Measurements from ENCODE around the gene CYS1. TPM values are rescaled to one million over a fixed set of nuclear protein-coding genes. Genes with fewer than 3 reads are reported as not detected.
A peak's percentile ranks its signal among the peaks of the same experiment; 100 is the strongest.

CYS1 gene
- total and polyA plus RNA-seq, 9 donors = 6.5 to 16.8 (median 11.5) TPM

DNA sequence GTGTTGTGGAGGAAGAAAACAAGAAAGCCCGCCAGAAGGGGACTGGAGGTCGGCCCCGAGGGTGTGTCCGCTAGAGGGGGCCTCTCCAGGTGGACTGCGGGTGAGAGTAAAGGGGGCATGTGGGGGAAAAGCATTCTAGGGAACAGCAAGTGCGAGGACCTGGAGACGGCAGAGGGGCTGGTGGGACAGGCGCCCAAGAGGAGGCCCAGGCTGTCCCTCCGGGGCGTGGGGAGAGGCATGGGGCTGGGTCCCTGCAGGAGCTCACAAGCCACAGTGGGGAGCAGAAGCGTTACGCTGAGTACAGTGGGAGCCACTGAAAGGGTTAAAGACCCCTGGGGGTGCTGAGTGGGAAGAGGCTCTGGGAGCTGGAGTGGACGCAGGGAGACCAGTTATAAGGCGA is 38.5 kb downstream of the CYS1 start:
- WGBS (ENCODE audit: insufficient coverage) = 81% methylated on average over 11 of the region's 14 CpGs
- Histone ChIP-seq H3K4me3 (ENCODE audit: low read length) (no peak overlapping the region), H3K27ac (ENCODE audit: low read length) (no peak overlapping the region)

DNA sequence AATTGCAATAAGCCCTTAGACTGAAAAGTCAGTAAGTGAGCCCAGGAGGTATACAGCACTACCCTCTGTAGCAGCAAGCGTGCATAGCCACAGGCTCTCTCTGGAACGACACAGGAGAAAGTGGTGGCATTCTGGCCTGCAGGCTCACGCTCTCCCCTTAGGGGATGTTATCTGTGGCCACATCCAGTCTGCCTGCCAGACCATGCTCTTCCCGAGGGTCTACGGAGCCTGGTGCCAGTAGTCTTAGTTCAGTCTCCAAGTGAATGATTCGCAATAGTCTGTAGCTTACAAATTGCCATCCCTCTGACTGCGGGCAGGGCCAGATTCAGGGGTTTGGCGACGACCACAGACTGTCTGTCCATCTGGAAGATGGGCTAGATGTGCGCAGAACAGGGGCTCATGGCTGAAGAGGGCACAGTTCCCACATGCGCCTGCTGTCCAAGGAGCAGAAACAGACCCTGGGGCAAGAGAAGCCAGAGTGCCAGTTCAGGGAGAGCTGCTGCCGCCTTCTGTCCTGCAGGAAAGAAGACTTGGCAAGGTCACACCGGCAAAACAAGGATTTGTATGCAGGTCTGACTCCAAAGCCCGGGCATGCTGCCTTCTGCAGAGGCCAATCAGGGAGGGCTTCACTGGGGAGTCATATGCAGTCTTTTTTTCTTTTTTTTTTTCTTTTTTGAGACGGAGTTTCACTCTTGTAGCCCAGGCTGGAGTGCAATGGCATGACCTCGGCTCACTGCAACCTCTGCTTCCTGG is 40.4 kb downstream of the CYS1 start:
- Histone ChIP-seq H3K4me1 (ENCODE audit: control insufficient read depth, insufficient read depth, low read length) (peaks cover 44% of the 10 kb centered on the region), H3K4me3 (ENCODE audit: low read length) (no peak overlapping the region), H3K27ac (ENCODE audit: low read length) (no peak overlapping the region), H3K9me3 (replicated peaks; ENCODE audit: control insufficient read depth, low read depth, low read length) (no peaks in the 10 kb centered on the region), H3K36me3 (ENCODE audit: control insufficient read depth, insufficient read depth, low read length) (no peaks in the 10 kb centered on the region), H3K27me3 (ENCODE audit: control insufficient read depth, insufficient read depth, low read length) (no peaks in the 10 kb centered on the region)
- DNase-seq = no peak
- 79% methylated on average over 15 of the region's 16 CpGs for WGBS (ENCODE audit: insufficient coverage)

More for the DNA sequence above, 38.5 kb downstream of the CYS1 start:
- peaks cover 14% of the 10 kb centered on the region for H3K36me3 ChIP-seq (ENCODE audit: control insufficient read depth, insufficient read depth, low read length)
- H3K9me3 ChIP-seq (replicated peaks; ENCODE audit: control insufficient read depth, low read depth, low read length) = no peaks in the 10 kb centered on the region
- no peaks in the 10 kb centered on the region for H3K27me3 ChIP-seq (ENCODE audit: control insufficient read depth, insufficient read depth, low read length)
- H3K4me1 ChIP-seq (ENCODE audit: control insufficient read depth, insufficient read depth, low read length) = peaks cover 36% of the 10 kb centered on the region
- DNase-seq = no peak

DNA sequence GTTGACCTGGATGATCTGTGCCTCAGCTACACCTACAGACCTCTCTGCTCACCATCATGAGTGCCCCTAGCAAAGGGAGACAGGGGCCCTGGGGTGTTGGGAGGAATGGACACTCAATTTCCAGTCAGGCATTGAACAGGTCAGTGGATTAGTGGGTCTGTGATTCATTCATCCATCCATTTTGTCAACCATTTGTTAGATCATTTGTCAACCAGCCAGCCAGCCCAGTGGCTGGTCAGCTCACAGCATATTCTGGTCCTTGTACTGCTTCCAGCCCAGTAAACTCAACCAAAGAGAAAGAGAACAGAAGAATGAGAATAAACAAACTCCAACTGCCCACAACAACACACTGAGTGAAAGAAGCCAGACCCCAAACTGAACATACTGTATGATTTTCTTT is 41.5 kb downstream of the CYS1 start:
- H3K4me1 ChIP-seq (ENCODE audit: control insufficient read depth, insufficient read depth, low read length) = peaks cover 37% of the 10 kb centered on the region
- DNase-seq = no peak
- H3K9me3 ChIP-seq (replicated peaks; ENCODE audit: control insufficient read depth, low read depth, low read length) = no peaks in the 10 kb centered on the region
- no peak overlapping the region for H3K27ac ChIP-seq (ENCODE audit: low read length)
- no peak overlapping the region for H3K4me3 ChIP-seq (ENCODE audit: low read length)
- H3K27me3 ChIP-seq (ENCODE audit: control insufficient read depth, insufficient read depth, low read length) = no peaks in the 10 kb centered on the region
- H3K36me3 ChIP-seq (ENCODE audit: control insufficient read depth, insufficient read depth, low read length) = no peaks in the 10 kb centered on the region

DNA sequence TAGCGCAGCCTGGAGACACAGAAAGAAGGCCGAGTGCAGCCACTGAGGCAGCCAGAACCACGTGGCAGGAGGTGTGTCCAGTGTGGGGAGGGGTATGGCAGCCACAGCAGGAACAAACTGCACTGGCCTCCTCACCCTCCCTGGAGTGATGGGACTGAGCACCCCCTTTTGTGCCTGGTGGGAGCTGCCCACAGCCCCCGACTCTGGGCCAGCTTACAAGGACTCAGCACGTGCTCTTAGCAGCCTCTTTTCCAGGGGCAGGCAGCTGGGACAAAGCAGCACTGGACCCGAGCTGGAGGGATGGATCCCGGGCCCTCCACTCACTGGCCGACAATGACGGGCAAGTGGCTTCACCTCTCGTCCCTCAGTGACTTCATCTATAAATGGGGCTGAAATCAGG is 42.1 kb downstream of the CYS1 start:
- WGBS (ENCODE audit: insufficient coverage) = 72% methylated on average over 10 of the region's 10 CpGs
- Histone ChIP-seq H3K27ac (ENCODE audit: low read length) (no peak overlapping the region), H3K4me3 (ENCODE audit: low read length) (no peak overlapping the region), H3K4me1 (ENCODE audit: control insufficient read depth, insufficient read depth, low read length) (peaks cover 37% of the 10 kb centered on the region), H3K27me3 (ENCODE audit: control insufficient read depth, insufficient read depth, low read length) (no peaks in the 10 kb centered on the region), H3K9me3 (replicated peaks; ENCODE audit: control insufficient read depth, low read depth, low read length) (no peaks in the 10 kb centered on the region), H3K36me3 (ENCODE audit: control insufficient read depth, insufficient read depth, low read length) (no peaks in the 10 kb centered on the region)
- DNase-seq = no peak

DNA sequence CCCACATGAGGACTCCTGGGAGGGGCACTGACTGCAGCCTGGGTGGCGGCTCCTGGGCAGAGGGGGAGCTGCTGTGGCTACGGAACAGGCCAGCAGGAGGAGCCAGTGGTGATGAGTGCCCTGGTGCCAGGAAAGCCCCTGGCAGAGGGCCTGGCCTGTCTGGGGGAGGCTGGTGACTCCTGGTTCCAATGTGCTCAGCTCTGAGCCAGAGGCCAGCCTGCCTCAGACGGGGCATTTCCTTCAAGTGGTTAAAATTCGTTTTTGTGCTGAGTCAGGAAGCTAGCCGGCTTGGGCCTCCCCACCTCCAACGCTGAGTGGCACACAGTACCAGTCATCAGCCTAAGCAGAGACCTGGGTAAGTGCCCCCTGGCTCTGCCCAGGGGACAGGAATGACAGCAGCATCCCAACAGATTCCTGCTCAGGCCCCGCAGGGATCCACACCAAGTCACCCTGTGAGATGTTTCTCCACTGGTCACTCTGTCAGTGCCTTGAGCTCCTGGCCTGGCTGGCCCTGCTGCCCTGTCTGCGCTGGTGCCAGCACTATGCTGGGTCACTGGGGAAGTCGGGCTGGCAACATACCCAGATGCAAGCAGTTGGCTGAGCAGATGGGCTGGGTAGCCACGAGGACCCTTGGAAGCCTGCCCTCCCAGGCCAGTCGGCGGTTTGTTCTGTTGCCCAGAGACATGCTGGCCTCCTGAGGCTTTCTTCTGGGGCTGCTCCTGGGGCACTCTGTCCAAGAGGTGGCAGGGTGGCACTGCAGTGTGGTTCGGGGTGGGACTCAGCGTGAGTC is 43.9 kb downstream of the CYS1 start:
- no peak overlapping the region for H3K4me3 ChIP-seq (ENCODE audit: low read length)

DNA sequence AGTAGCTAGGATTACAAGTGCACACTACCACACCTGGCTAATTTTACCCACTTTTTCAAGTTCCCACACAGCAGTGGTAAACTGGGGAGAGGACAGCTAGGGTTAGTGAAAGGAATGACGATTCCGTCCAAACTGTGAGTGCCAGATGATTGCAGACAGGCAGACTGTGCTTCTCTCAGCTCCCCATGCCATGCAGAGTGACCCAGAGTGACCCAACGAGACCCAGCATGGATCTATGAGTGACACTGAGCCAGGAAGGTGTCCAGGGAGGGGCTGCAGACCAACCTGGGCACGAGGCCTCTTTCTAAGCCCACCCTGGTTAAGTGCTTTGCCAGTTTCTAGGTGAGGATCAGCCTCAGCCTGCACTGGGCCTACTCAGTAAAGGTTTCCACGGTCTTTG is 44.6 kb downstream of the CYS1 start:
- Histone ChIP-seq H3K27me3 (ENCODE audit: control insufficient read depth, insufficient read depth, low read length) (no peaks in the 10 kb centered on the region), H3K9me3 (replicated peaks; ENCODE audit: control insufficient read depth, low read depth, low read length) (no peaks in the 10 kb centered on the region), H3K27ac (ENCODE audit: low read length) (no peak overlapping the region), H3K36me3 (ENCODE audit: control insufficient read depth, insufficient read depth, low read length) (no peaks in the 10 kb centered on the region), H3K4me3 (ENCODE audit: low read length) (no peak overlapping the region), H3K4me1 (ENCODE audit: control insufficient read depth, insufficient read depth, low read length) (peaks cover 25% of the 10 kb centered on the region)
- no peak for DNase-seq
- 62% methylated on average over 5 of the region's 5 CpGs for WGBS (ENCODE audit: insufficient coverage)

More for the DNA sequence above, 43.9 kb downstream of the CYS1 start:
- Histone ChIP-seq H3K27ac (ENCODE audit: low read length) (peak overlapping the region; percentile 74), H3K9me3 (replicated peaks; ENCODE audit: control insufficient read depth, low read depth, low read length) (no peaks in the 10 kb centered on the region), H3K4me1 (ENCODE audit: control insufficient read depth, insufficient read depth, low read length) (peaks cover 25% of the 10 kb centered on the region), H3K27me3 (ENCODE audit: control insufficient read depth, insufficient read depth, low read length) (no peaks in the 10 kb centered on the region), H3K36me3 (ENCODE audit: control insufficient read depth, insufficient read depth, low read length) (no peaks in the 10 kb centered on the region)
- 67% methylated on average over 10 of the region's 14 CpGs for WGBS (ENCODE audit: insufficient coverage)
- DNase-seq = peak; percentile 63

DNA sequence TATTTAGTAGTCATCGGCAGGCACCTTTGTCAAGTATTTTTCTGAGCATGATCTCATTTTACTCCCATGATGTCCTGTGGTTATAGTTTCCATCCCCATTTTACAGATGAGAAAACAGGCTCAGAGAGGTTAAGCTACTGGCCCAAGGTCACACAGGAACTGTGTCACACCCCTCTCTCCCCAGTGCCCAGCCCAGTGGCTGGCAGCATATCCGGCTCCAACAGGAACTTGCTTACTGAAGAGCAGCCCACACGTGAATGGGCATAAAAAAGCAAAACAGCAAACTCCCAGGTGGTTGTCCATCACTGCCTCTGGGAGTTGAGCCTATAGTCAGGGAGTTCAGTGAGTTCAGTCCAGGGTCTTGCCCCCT is 45.2 kb downstream of the CYS1 start:
- H3K4me1 ChIP-seq (ENCODE audit: control insufficient read depth, insufficient read depth, low read length) = peaks cover 29% of the 10 kb centered on the region
- no peak for DNase-seq
- no CpG with 5 or more reads among the region's 3 CpGs for WGBS (ENCODE audit: insufficient coverage)

DNA sequence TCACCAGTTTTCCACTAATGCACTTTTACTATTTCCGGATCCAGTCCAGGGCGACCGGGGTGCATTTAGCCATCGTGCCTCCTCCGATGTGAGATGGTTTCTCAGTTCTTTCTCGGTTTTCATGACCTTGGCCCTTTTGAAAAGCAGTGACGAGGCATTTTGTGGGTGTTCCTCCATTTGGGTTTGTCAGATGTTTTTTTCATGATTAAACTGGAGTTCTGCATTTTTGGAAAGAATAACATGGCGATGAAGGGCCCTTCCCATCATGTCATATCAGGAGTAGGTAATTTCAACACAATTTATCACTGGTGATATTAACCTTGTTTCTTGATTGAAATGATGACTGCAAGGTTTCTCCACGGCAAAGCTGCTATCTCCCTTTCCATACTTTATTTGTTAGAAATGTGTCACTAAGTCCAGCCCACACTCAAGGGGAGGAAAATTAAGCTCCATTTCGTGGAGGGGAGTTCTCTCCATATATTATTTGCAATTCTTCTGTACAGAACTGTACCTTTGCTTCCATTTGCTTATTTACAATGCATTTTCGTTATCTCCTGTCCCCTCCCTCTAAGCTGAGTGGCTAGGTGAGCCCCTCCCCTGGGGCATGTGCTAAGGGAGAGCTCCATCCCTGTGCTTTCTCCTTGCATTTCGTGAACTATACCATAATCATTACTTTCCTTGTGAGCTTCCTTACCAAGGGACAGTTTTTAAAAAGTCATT is 45.7 kb downstream of the CYS1 start:
- no peaks in the 10 kb centered on the region for H3K36me3 ChIP-seq (ENCODE audit: control insufficient read depth, insufficient read depth, low read length)
- DNase-seq = no peak
- H3K27ac ChIP-seq (ENCODE audit: low read length) = no peak overlapping the region
- H3K9me3 ChIP-seq (replicated peaks; ENCODE audit: control insufficient read depth, low read depth, low read length) = no peaks in the 10 kb centered on the region
- H3K27me3 ChIP-seq (ENCODE audit: control insufficient read depth, insufficient read depth, low read length) = no peaks in the 10 kb centered on the region
- H3K4me3 ChIP-seq (ENCODE audit: low read length) = no peak overlapping the region
- WGBS (ENCODE audit: insufficient coverage) = 50% methylated on average over 1 of the region's 12 CpGs
- H3K4me1 ChIP-seq (ENCODE audit: control insufficient read depth, insufficient read depth, low read length) = peaks cover 34% of the 10 kb centered on the region

More for the DNA sequence above, 45.2 kb downstream of the CYS1 start:
- Histone ChIP-seq H3K27me3 (ENCODE audit: control insufficient read depth, insufficient read depth, low read length) (no peaks in the 10 kb centered on the region), H3K9me3 (replicated peaks; ENCODE audit: control insufficient read depth, low read depth, low read length) (no peaks in the 10 kb centered on the region), H3K4me3 (ENCODE audit: low read length) (no peak overlapping the region), H3K36me3 (ENCODE audit: control insufficient read depth, insufficient read depth, low read length) (no peaks in the 10 kb centered on the region), H3K27ac (ENCODE audit: low read length) (no peak overlapping the region)

DNA sequence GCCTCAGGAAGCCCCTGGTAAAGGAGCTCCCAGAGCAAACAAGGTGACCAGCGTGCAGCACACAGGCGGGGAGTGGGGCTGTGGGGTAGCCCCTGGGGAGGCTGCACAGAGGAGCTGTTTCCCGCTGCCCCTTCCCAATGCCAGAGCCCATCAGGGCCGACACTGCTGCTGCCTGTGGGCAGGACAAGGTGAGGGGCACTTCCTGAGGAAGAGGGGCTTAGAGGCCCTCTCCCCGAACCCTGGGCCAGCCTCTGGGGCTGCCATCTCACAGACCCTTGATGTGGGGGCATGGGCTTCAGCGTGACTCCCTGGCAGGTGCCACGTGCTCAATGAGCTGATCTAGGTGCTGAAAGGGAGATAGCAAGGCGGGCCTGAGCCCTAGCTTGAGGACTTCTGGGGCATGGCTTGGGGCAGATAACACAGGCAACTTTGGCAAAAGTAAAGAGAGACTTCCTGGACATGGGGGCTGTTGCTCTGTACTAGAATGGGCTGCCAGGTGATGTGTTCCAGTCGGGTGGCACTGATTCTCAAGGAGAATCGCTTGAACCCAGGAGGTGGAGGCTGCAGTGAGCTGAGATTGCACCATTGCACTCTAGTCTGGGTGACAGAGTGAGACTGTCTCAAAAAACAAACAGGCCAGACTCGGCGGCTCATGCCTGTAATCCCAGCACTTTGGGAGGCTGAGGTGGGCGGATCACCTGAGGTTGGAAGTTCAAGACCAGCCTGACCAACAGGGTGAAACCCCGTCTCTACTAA is 46.8 kb downstream of the CYS1 start:
- Histone ChIP-seq H3K36me3 (ENCODE audit: control insufficient read depth, insufficient read depth, low read length) (no peaks in the 10 kb centered on the region), H3K27me3 (ENCODE audit: control insufficient read depth, insufficient read depth, low read length) (no peaks in the 10 kb centered on the region), H3K27ac (ENCODE audit: low read length) (no peak overlapping the region), H3K4me3 (ENCODE audit: low read length) (no peak overlapping the region), H3K4me1 (ENCODE audit: control insufficient read depth, insufficient read depth, low read length) (peaks cover 44% of the 10 kb centered on the region), H3K9me3 (replicated peaks; ENCODE audit: control insufficient read depth, low read depth, low read length) (no peaks in the 10 kb centered on the region)
- WGBS (ENCODE audit: insufficient coverage) = 76% methylated on average over 10 of the region's 14 CpGs
- DNase-seq = no peak

DNA sequence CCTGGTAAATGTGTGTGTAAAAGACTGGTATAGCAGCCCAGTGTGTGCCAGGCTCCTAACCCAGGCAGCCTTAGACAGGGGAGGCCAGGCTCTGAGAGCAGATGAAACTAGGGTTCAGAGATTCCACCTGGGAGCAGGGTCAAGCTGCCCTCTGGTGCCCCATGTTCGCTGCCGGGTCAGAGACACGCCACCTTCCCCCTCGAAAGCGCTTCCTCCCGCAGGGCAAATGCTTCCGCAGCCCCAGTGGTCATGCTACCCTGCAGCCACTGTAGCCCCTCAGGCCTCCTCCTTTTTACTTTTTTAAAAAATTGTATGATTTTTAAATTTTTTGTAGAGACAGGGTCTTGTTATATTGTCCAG is 47.5 kb downstream of the CYS1 start:
- no peak overlapping the region for H3K27ac ChIP-seq (ENCODE audit: low read length)
- no peak for DNase-seq

More for the DNA sequence above, 47.5 kb downstream of the CYS1 start:
- Histone ChIP-seq H3K36me3 (ENCODE audit: control insufficient read depth, insufficient read depth, low read length) (no peaks in the 10 kb centered on the region), H3K27me3 (ENCODE audit: control insufficient read depth, insufficient read depth, low read length) (no peaks in the 10 kb centered on the region), H3K4me3 (ENCODE audit: low read length) (no peak overlapping the region), H3K9me3 (replicated peaks; ENCODE audit: control insufficient read depth, low read depth, low read length) (no peaks in the 10 kb centered on the region), H3K4me1 (ENCODE audit: control insufficient read depth, insufficient read depth, low read length) (peaks cover 44% of the 10 kb centered on the region)
- WGBS (ENCODE audit: insufficient coverage) = 88% methylated on average over 4 of the region's 7 CpGs
